CD4-positive, CD25-positive, alpha-beta regulatory T cell (primary cell): ENCODE data around the gene TRAPPC3. TPM values are rescaled to one million over a fixed set of nuclear protein-coding genes. Genes with fewer than 3 reads are reported as not detected.
A peak's percentile ranks its signal among the peaks of the same experiment; 100 is the strongest.

Experiments used
- ATAC-seq, 2 donors: fragments of 150-1000 bp; cut with Tn5 transposase; one replicate each; pipeline ENCODE4 v1.10.0; 2021; ENCODE audit warnings: low read depth in 2 of 2, moderate number of reproducible peaks in 2 of 2, moderate library complexity in 1 of 2
- DNase-seq, 3 donors: peaks; one replicate each; pipeline versions ENCODE4 v3.0.0 to v3.0.0-alpha.2; 2012 to 2022; ENCODE audit warnings: mixed read lengths in 1 of 3
- H3K27ac ChIP-seq: one replicate; pipeline ENCODE4 v1.7.0; 2013; ENCODE audit warnings: mild to moderate bottlenecking, low read length; ENCODE audit not compliant: insufficient read depth, poor library complexity, severe bottlenecking
- H3K27me3 ChIP-seq: one replicate; pipeline ENCODE4 v1.7.0; 2013; ENCODE audit warnings: low read length; ENCODE audit not compliant: control insufficient read depth, insufficient read depth
- H3K36me3 ChIP-seq: one replicate; pipeline ENCODE4 v1.7.0; 2013; ENCODE audit warnings: mild to moderate bottlenecking, low read length, moderate library complexity; ENCODE audit not compliant: control insufficient read depth, insufficient read depth
- H3K4me1 ChIP-seq: 2 replicates; pipeline ENCODE4 v1.7.0; 2013; ENCODE audit warnings: mild to moderate bottlenecking, low read length; ENCODE audit not compliant: insufficient read depth, control insufficient read depth, poor library complexity, severe bottlenecking
- H3K4me3 ChIP-seq: one replicate; pipeline ENCODE4 v1.7.0; 2013; ENCODE audit warnings: low read depth, mild to moderate bottlenecking, low read length, moderate library complexity
- H3K9me3 ChIP-seq, 2 experiments: 1 replicate in 1 of 2; 2 replicates in 1 of 2; pipeline ENCODE4 v1.7.0; 2013; ENCODE audit warnings: low read length in 2 of 2, mild to moderate bottlenecking in 1 of 2, moderate library complexity in 1 of 2; ENCODE audit not compliant: control insufficient read depth in 2 of 2
- H3K27ac Mint-ChIP-seq, 3 donors: one replicate each; pipeline ENCODE4 v1.8.0; 2020 to 2022; ENCODE audit warnings: mild to moderate bottlenecking in 3 of 3, mixed read lengths in 3 of 3, moderate library complexity in 2 of 3
- H3K27me3 Mint-ChIP-seq: one replicate; pipeline ENCODE4 v1.8.0; 2022; ENCODE audit warnings: mild to moderate bottlenecking, mixed read lengths
- H3K36me3 Mint-ChIP-seq: one replicate; pipeline ENCODE4 v1.8.0; 2020; ENCODE audit warnings: mixed read lengths
- H3K4me1 Mint-ChIP-seq, 4 donors: one replicate each; pipeline ENCODE4 v1.8.0; 2020 to 2022; ENCODE audit warnings: mixed read lengths in 4 of 4, mild to moderate bottlenecking in 1 of 4
- H3K4me3 Mint-ChIP-seq, 4 donors: one replicate each; pipeline ENCODE4 v1.8.0; 2020 to 2022; ENCODE audit warnings: mild to moderate bottlenecking in 4 of 4, mixed read lengths in 4 of 4, moderate library complexity in 3 of 4
- H3K9me3 Mint-ChIP-seq, 7 donors: one replicate each; pipeline ENCODE4 v1.8.0; 2020 to 2022; ENCODE audit warnings: mixed read lengths in 7 of 7, mild to moderate bottlenecking in 3 of 7, moderate library complexity in 2 of 7
- polyA plus RNA-seq, 4 donors: library from polyadenylated mRNA; unstranded; fragments of 300-500 nt; fragmentation: Illumina TruSeq; gene quantifications; one replicate each; pipeline ENCODE4 v1.2.3, GENCODE V29; 2021
- total RNA-seq: library from RNA; stranded (reverse); gene quantifications from one replicate; pipeline ENCODE4 v1.2.3, GENCODE V29; 2022

The TRAPPC3 gene
- total and polyA plus RNA-seq, 5 donors from 2014 or later = 45.6 to 137 (median 124) TPM

- ATAC-seq = no peak
- no peaks in the 10 kb centered on the region for H3K36me3 Mint-ChIP-seq
Observed at GRCh38 chr1:36157973-36158826, 8.9 kb upstream of the TRAPPC3 start.

GRCh38 chr1:36157115-36157903 is 8.0 kb upstream of the TRAPPC3 start:
- no peaks in the 10 kb centered on the region for H3K9me3 ChIP-seq
- no peaks in the 10 kb centered on the region for H3K36me3 ChIP-seq
- peak overlapping the region; percentile 82 for H3K4me3 ChIP-seq
- H3K4me3 Mint-ChIP-seq = peak overlapping the region; percentile 87 to 97 (median 92)
- H3K27me3 ChIP-seq = no peaks in the 10 kb centered on the region
- no peaks in the 10 kb centered on the region for H3K9me3 Mint-ChIP-seq
- no peaks in the 10 kb centered on the region for H3K36me3 Mint-ChIP-seq
- H3K27me3 Mint-ChIP-seq = no peaks in the 10 kb centered on the region
- no peak for ATAC-seq
- H3K4me1 ChIP-seq = peaks cover 72% of the 10 kb centered on the region
- DNase-seq = no peak
- H3K27ac Mint-ChIP-seq = peak overlapping the region; percentile 89 to 99 (median 95)
- peak overlapping the region; percentile 88 for H3K27ac ChIP-seq
- peaks cover 7 to 79% (median 50%) of the 10 kb centered on the region in 4 donors for H3K4me1 Mint-ChIP-seq

More at GRCh38 chr1:36157973-36158826, 8.9 kb upstream of the TRAPPC3 start:
- Mint-ChIP-seq H3K4me3 (peak overlapping the region; percentile 87 to 97 (median 92)), H3K27me3 (no peaks in the 10 kb centered on the region), H3K4me1 (peaks cover 10 to 81% (median 55%) of the 10 kb centered on the region in 4 donors), H3K27ac (peak overlapping the region; percentile 89 to 99 (median 95)), H3K9me3 (no peaks in the 10 kb centered on the region)
- H3K27ac ChIP-seq = peak overlapping the region; percentile 88
- H3K36me3 ChIP-seq = no peaks in the 10 kb centered on the region
- peaks cover 75% of the 10 kb centered on the region for H3K4me1 ChIP-seq
- no peaks in the 10 kb centered on the region for H3K27me3 ChIP-seq
- peak overlapping the region; percentile 82 for H3K4me3 ChIP-seq
- no peak for DNase-seq
- H3K9me3 ChIP-seq = no peaks in the 10 kb centered on the region

- ATAC-seq (no peak), DNase-seq (peak; percentile 50 to 76 (median 59))
- H3K4me1 Mint-ChIP-seq = peaks cover 5 to 79% (median 49%) of the 10 kb centered on the region in 4 donors
- H3K27ac Mint-ChIP-seq = peak overlapping the region in 2 of 3 donors; percentile 89 to 95
- Histone ChIP-seq H3K27me3 (no peaks in the 10 kb centered on the region), H3K27ac (peak overlapping the region; percentile 88), H3K4me3 (peak overlapping the region; percentile 61), H3K36me3 (no peaks in the 10 kb centered on the region), H3K4me1 (peaks cover 72% of the 10 kb centered on the region), H3K9me3 (no peaks in the 10 kb centered on the region)
- H3K4me3 Mint-ChIP-seq = peak overlapping the region; percentile 87 to 97 (median 92)
- no peaks in the 10 kb centered on the region for H3K9me3 Mint-ChIP-seq
- H3K27me3 Mint-ChIP-seq = no peaks in the 10 kb centered on the region
- H3K36me3 Mint-ChIP-seq = no peaks in the 10 kb centered on the region
Observed at GRCh38 chr1:36156329-36157114, 7.2 kb upstream of the TRAPPC3 start.

GRCh38 chr1:36155408-36156328 is 6.4 kb upstream of the TRAPPC3 start, which contains the start of gene MAP7D1:
Gene MAP7D1, plus strand, starts transcription at chr1:36156160. Its CDS starts 258 bp downstream, at chr1:36156418.
- Histone ChIP-seq H3K36me3 (no peaks in the 10 kb centered on the region), H3K4me1 (peaks cover 72% of the 10 kb centered on the region), H3K9me3 (no peaks in the 10 kb centered on the region), H3K4me3 (peak within 1 kb of the TSS; percentile 82), H3K27me3 (no peaks in the 10 kb centered on the region), H3K27ac (peak within 1 kb of the TSS; percentile 88)
- no peaks in the 10 kb centered on the region for H3K27me3 Mint-ChIP-seq
- DNase-seq (peak; percentile 81 to 88 (median 84)), ATAC-seq (peak; percentile 80 to 82)
- peak within 1 kb of the TSS; percentile 87 to 97 (median 92) for H3K4me3 Mint-ChIP-seq
- peaks cover 0 to 1% (median 0%) of the 10 kb centered on the region in 7 donors for H3K9me3 Mint-ChIP-seq
- H3K36me3 Mint-ChIP-seq = no peaks in the 10 kb centered on the region
- peak within 1 kb of the TSS; percentile 95 to 98 (median 96) for H3K27ac Mint-ChIP-seq
- H3K4me1 Mint-ChIP-seq = peaks cover 0 to 79% (median 47%) of the 10 kb centered on the region in 4 donors

GRCh38 chr1:36154765-36155407 is 5.6 kb upstream of the TRAPPC3 start:
- H3K36me3 Mint-ChIP-seq = no peaks in the 10 kb centered on the region
- no peak for ATAC-seq

GRCh38 chr1:36154335-36154734 is 5.0 kb upstream of the TRAPPC3 start:
- Histone ChIP-seq H3K27me3 (no peaks in the 10 kb centered on the region), H3K27ac (peak overlapping the region; percentile 88), H3K9me3 (no peaks in the 10 kb centered on the region), H3K36me3 (no peaks in the 10 kb centered on the region), H3K4me1 (peaks cover 70% of the 10 kb centered on the region), H3K4me3 (no peak overlapping the region)
- no peaks in the 10 kb centered on the region for H3K36me3 Mint-ChIP-seq
- peaks cover 0 to 1% (median 0%) of the 10 kb centered on the region in 7 donors for H3K9me3 Mint-ChIP-seq
- H3K4me3 Mint-ChIP-seq = peak overlapping the region; percentile 85 to 90 (median 90)
- H3K27me3 Mint-ChIP-seq = no peaks in the 10 kb centered on the region
- H3K4me1 Mint-ChIP-seq = peaks cover 0 to 79% (median 43%) of the 10 kb centered on the region in 4 donors
- ATAC-seq (no peak), DNase-seq (no peak)
- H3K27ac Mint-ChIP-seq = peak overlapping the region; percentile 84 to 98 (median 96)

More at GRCh38 chr1:36154765-36155407, 5.6 kb upstream of the TRAPPC3 start:
- peak overlapping the region; percentile 81 for H3K4me3 ChIP-seq
- H3K4me1 Mint-ChIP-seq = peaks cover 0 to 79% (median 45%) of the 10 kb centered on the region in 4 donors
- H3K27me3 Mint-ChIP-seq = no peaks in the 10 kb centered on the region
- H3K9me3 Mint-ChIP-seq = peaks cover 0 to 1% (median 0%) of the 10 kb centered on the region in 7 donors
- no peaks in the 10 kb centered on the region for H3K27me3 ChIP-seq
- H3K4me3 Mint-ChIP-seq = peak overlapping the region; percentile 85 to 94 (median 90)
- H3K36me3 ChIP-seq = no peaks in the 10 kb centered on the region
- DNase-seq = no peak
- H3K9me3 ChIP-seq = no peaks in the 10 kb centered on the region
- peak overlapping the region; percentile 88 for H3K27ac ChIP-seq
- peak overlapping the region; percentile 90 to 98 (median 96) for H3K27ac Mint-ChIP-seq
- H3K4me1 ChIP-seq = peaks cover 72% of the 10 kb centered on the region
